Measurements from ENCODE around the gene MPDZ.

- no peak for TF ChIP-seq JUNB (IDR thresholded peaks at IDR 0.05; ENCODE audit: unreplicated experiment)
- no peak for TF ChIP-seq POLR2AphosphoS5 (IDR thresholded peaks at IDR 0.05; ENCODE audit: low read depth)
- TF ChIP-seq CTCF (conservative IDR thresholded peaks at IDR 0.05; ENCODE audit: low read depth in 2 of 2): peak in 1 of 2 experiments; percentile 53; a peak in 2 of 4 replicates
- TF ChIP-seq REST (IDR thresholded peaks at IDR 0.05; ENCODE audit: unreplicated experiment): no peak
These were observed 12.2 kb upstream of the MPDZ start for GRCh38 chr9:13291718-13292117.

Measured in GM23338 (cell line).